BLaER1 (cell line): ENCODE measurements around the gene CHPF2.
A peak's percentile ranks its signal among the peaks of the same experiment; 100 is the strongest.

Experiments used
- H3K27ac ChIP-seq: shearing (Covaris generic); formaldehyde crosslinking; 2 replicates; pipeline ENCODE4 v1.8.1; 2022
- H3K27me3 ChIP-seq: shearing (Covaris generic); formaldehyde crosslinking; 2 replicates; pipeline ENCODE4 v1.8.1; 2022
- H3K36me3 ChIP-seq: shearing (Covaris generic); formaldehyde crosslinking; 2 replicates; pipeline ENCODE4 v1.8.1; 2022
- H3K4me1 ChIP-seq: shearing (Covaris generic); formaldehyde crosslinking; 2 replicates; pipeline ENCODE4 v1.8.1; 2022
- H3K4me2 ChIP-seq: shearing (Covaris generic); formaldehyde crosslinking; 2 replicates; pipeline ENCODE4 v1.8.1; 2022
- H3K4me3 ChIP-seq: shearing (Covaris generic); formaldehyde crosslinking; 2 replicates; pipeline ENCODE4 v1.8.1; 2022
- H3K9ac ChIP-seq: shearing (Covaris generic); formaldehyde crosslinking; 2 replicates; pipeline ENCODE4 v1.8.1; 2022
- H3K9me3 ChIP-seq: shearing (Covaris generic); formaldehyde crosslinking; 2 replicates; pipeline ENCODE4 v1.8.1; 2022
- H4K20me1 ChIP-seq: shearing (Covaris generic); formaldehyde crosslinking; 2 replicates; pipeline ENCODE4 v1.8.1; 2022
- Cebpa-rat ChIP-seq: shearing (Covaris generic); IDR thresholded peaks from 2 replicates; pipeline ENCODE4 v1.8.1; 2022

Gene CHPF2

GRCh38 chr7:151212626-151213025, 19.7 kb upstream of the CHPF2 start:
- Histone ChIP-seq H3K4me3 (no peak overlapping the region), H3K36me3 (peaks cover 68% of the 10 kb centered on the region), H3K4me2 (no peak overlapping the region), H3K9ac (no peak overlapping the region), H3K27me3 (no peaks in the 10 kb centered on the region), H3K4me1 (peaks cover 5% of the 10 kb centered on the region), H3K27ac (no peak overlapping the region), H3K9me3 (no peaks in the 10 kb centered on the region), H4K20me1 (peaks cover 42% of the 10 kb centered on the region)
- no peak for TF ChIP-seq Cebpa-rat

- Histone ChIP-seq H4K20me1 (peaks cover 42% of the 10 kb centered on the region), H3K36me3 (peaks cover 80% of the 10 kb centered on the region), H3K27me3 (no peaks in the 10 kb centered on the region), H3K4me1 (no peaks in the 10 kb centered on the region), H3K9me3 (no peaks in the 10 kb centered on the region), H3K27ac (no peak overlapping the region), H3K4me2 (no peak overlapping the region), H3K4me3 (no peak overlapping the region), H3K9ac (no peak overlapping the region)
- no peak for TF ChIP-seq Cebpa-rat
Measured at GRCh38 chr7:151213826-151214225, 18.5 kb upstream of the CHPF2 start.

- Histone ChIP-seq H3K36me3 (peaks cover 96% of the 10 kb centered on the region), H3K27ac (no peak overlapping the region), H4K20me1 (peaks cover 42% of the 10 kb centered on the region), H3K9me3 (no peaks in the 10 kb centered on the region), H3K4me2 (no peak overlapping the region), H3K27me3 (no peaks in the 10 kb centered on the region), H3K4me3 (no peak overlapping the region), H3K9ac (no peak overlapping the region), H3K4me1 (no peaks in the 10 kb centered on the region)
- no peak for TF ChIP-seq Cebpa-rat
Measured at GRCh38 chr7:151215396-151215795, 16.9 kb upstream of the CHPF2 start.

GRCh38 chr7:151218170-151218569, 14.1 kb upstream of the CHPF2 start:
- Histone ChIP-seq H3K4me1 (no peaks in the 10 kb centered on the region), H3K27me3 (no peaks in the 10 kb centered on the region), H3K9ac (no peak overlapping the region), H3K36me3 (peaks cover 98% of the 10 kb centered on the region), H3K4me3 (no peak overlapping the region), H4K20me1 (peaks cover 20% of the 10 kb centered on the region), H3K27ac (no peak overlapping the region), H3K9me3 (no peaks in the 10 kb centered on the region), H3K4me2 (no peak overlapping the region)
- TF ChIP-seq Cebpa-rat: no peak

- Histone ChIP-seq H3K9ac (no peak overlapping the region), H3K9me3 (no peaks in the 10 kb centered on the region), H4K20me1 (peaks cover 25% of the 10 kb centered on the region), H3K4me1 (peaks cover 23% of the 10 kb centered on the region), H3K36me3 (peaks cover 68% of the 10 kb centered on the region), H3K27ac (no peak overlapping the region), H3K27me3 (no peaks in the 10 kb centered on the region), H3K4me2 (no peak overlapping the region), H3K4me3 (no peak overlapping the region)
- no peak for TF ChIP-seq Cebpa-rat
Measured at GRCh38 chr7:151223728-151224127, 8.6 kb upstream of the CHPF2 start.

GRCh38 chr7:151225948-151226510, 6.3 kb upstream of the CHPF2 start:
- 0 out of 2 replicates have a peak, but pooled peaks have one; percentile 26 for TF ChIP-seq Cebpa-rat
- peak overlapping the region; percentile 97 for H3K4me2 ChIP-seq
- peak overlapping the region; percentile 92 for H3K4me3 ChIP-seq
- H3K4me1 ChIP-seq: peaks cover 23% of the 10 kb centered on the region
- no peaks in the 10 kb centered on the region for H3K9me3 ChIP-seq
- H3K27me3 ChIP-seq: no peaks in the 10 kb centered on the region
- peaks cover 25% of the 10 kb centered on the region for H4K20me1 ChIP-seq
- peaks cover 45% of the 10 kb centered on the region for H3K36me3 ChIP-seq
- peak overlapping the region; percentile 87 for H3K27ac ChIP-seq
- H3K9ac ChIP-seq: peak overlapping the region; percentile 90

- Histone ChIP-seq H3K4me2 (peak overlapping the region; percentile 97), H4K20me1 (peaks cover 25% of the 10 kb centered on the region), H3K36me3 (peaks cover 40% of the 10 kb centered on the region), H3K27me3 (no peaks in the 10 kb centered on the region), H3K9me3 (no peaks in the 10 kb centered on the region), H3K27ac (peak overlapping the region; percentile 87), H3K4me3 (peak overlapping the region; percentile 92), H3K4me1 (peaks cover 27% of the 10 kb centered on the region), H3K9ac (peak overlapping the region; percentile 90)
- no peak for TF ChIP-seq Cebpa-rat
Measured at GRCh38 chr7:151226560-151226874, 5.8 kb upstream of the CHPF2 start.

GRCh38 chr7:151226875-151227782, 5.2 kb upstream of the CHPF2 start, which contains the start of gene ABCF2:
Gene ABCF2, minus strand, starts transcription at chr7:151227205. Its CDS starts 747 bp downstream, at chr7:151226458.
- H3K4me3 ChIP-seq: peak within 1 kb of the TSS; percentile 92
- TF ChIP-seq Cebpa-rat: peak; percentile 98

GRCh38 chr7:151228024-151228866, 4.0 kb upstream of the CHPF2 start:
- no peak for TF ChIP-seq Cebpa-rat
- H3K4me2 ChIP-seq: peak overlapping the region; percentile 91
- peak overlapping the region; percentile 63 for H3K27ac ChIP-seq
- H3K9me3 ChIP-seq: no peaks in the 10 kb centered on the region
- H3K27me3 ChIP-seq: no peaks in the 10 kb centered on the region
- H4K20me1 ChIP-seq: peaks cover 28% of the 10 kb centered on the region
- H3K36me3 ChIP-seq: peaks cover 25% of the 10 kb centered on the region
- H3K4me3 ChIP-seq: peak overlapping the region; percentile 92
- peak overlapping the region; percentile 90 for H3K9ac ChIP-seq
- H3K4me1 ChIP-seq: peaks cover 35% of the 10 kb centered on the region

More at GRCh38 chr7:151226875-151227782, 5.2 kb upstream of the CHPF2 start, which contains the start of gene ABCF2:
- H3K27me3 ChIP-seq: no peaks in the 10 kb centered on the region
- H3K9me3 ChIP-seq: no peaks in the 10 kb centered on the region
- H3K4me1 ChIP-seq: peaks cover 32% of the 10 kb centered on the region
- H3K9ac ChIP-seq: peak within 1 kb of the TSS; percentile 90
- H3K4me2 ChIP-seq: peak within 1 kb of the TSS; percentile 97
- H3K36me3 ChIP-seq: peaks cover 36% of the 10 kb centered on the region
- peak within 1 kb of the TSS; percentile 87 for H3K27ac ChIP-seq
- peaks cover 25% of the 10 kb centered on the region for H4K20me1 ChIP-seq
